Measurements from ENCODE around the gene ACADS.
A peak's percentile ranks its signal among the peaks of the same experiment; 100 is the strongest.

The ACADS gene

DNA sequence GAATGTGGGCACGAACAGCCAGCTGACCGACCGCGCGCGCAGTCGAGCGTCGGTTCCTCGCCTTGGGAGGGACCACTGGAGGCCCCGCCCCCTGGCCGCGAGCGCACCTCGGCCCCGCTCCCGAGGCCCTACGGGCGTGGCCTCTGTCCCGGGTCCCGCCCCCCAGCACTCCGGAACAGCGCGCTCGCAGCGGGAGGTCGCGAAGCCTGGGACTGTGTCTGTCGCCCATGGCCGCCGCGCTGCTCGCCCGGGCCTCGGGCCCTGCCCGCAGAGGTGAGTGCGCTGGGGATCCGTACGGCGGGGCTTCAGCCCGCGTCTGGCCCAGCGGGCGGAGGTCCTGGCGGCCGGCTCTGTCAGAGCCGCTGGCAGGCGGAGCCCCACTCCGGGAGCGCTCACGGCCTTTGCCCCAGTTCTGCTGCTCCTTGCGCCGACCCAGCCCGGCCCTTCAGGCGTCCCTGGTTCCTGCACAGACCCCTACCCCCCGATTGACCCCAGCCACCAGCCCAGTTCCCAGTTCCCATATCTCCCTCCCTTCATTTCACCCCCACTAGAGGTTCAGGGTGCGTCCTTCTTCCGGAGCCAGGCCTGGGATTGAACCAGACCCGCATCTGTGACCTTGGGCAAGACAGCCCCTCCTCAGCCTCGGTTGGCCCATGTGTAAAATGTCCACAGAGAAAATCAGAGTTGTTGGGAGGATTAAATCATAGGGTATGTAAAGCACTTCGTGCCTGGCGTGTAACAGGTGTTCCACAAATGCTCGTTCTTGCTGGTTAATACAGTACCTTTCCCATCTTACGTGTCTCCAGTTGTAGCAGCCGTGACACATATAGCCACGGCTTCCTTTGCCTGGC is at the start of gene ACADS:
Gene ACADS, plus strand, starts transcription at position 168 of the 851 bp plus-strand sequence. Its CDS starts 60 bp downstream, at position 228.
- DNase-seq (ENCODE audit: low spot score) = peak; percentile 99
- TF ChIP-seq, protein P1, sequence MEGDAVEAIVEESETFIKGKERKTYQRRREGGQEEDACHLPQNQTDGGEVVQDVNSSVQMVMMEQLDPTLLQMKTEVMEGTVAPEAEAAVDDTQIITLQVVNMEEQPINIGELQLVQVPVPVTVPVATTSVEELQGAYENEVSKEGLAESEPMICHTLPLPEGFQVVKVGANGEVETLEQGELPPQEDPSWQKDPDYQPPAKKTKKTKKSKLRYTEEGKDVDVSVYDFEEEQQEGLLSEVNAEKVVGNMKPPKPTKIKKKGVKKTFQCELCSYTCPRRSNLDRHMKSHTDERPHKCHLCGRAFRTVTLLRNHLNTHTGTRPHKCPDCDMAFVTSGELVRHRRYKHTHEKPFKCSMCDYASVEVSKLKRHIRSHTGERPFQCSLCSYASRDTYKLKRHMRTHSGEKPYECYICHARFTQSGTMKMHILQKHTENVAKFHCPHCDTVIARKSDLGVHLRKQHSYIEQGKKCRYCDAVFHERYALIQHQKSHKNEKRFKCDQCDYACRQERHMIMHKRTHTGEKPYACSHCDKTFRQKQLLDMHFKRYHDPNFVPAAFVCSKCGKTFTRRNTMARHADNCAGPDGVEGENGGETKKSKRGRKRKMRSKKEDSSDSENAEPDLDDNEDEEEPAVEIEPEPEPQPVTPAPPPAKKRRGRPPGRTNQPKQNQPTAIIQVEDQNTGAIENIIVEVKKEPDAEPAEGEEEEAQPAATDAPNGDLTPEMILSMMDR (IDR thresholded peaks at IDR 0.05; ENCODE audit: borderline replicate concordance, control extremely low read depth, extremely low read depth, insufficient read depth, missing control alignments) = no peak
- in situ Hi-C loops (cut with MboI; ENCODE audit: low sequenced_read_pairs, unreplicated experiment) = no loop called here

DNA sequence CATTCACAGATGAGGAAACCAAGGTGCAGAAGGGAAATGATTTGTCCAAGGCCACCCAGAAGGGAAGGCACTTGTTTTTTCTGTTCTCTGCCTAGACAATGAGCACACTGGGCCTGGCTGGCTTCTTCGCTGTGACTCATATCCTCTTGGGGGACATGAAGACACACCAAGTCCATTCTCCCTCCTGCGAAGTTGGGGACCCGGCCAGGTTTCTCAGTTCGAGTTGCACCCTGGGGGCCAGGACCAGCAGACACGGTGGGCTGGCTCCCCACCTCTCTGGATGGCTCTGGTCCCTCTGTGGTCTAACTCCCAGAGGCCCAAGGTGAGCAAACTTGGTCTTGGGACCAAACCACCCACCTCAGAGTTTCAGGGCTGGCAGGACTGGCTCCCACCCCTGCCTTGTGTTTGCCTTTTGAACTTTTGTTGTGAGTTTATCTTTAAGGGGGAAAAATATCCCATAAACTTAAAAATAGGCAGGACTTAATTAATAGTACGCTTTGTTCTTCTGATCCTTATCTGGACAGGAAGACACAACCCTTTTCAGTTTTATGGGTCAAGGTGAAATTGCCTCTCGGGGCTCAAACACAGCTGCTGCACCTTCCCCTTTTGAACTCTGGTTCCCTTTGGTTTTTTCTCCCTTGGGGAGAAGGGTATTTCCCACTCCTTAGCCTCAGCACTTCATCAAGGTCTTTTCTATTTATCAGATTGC is 47.7 kb upstream of the ACADS start:
- in situ Hi-C loops (cut with MboI; ENCODE audit: low sequenced_read_pairs, unreplicated experiment) = no loop called here
- TF ChIP-seq, protein P1 (IDR thresholded peaks at IDR 0.05; ENCODE audit: borderline replicate concordance, control extremely low read depth, extremely low read depth, insufficient read depth, missing control alignments) = no peak
- peak; percentile 70 for DNase-seq (ENCODE audit: low spot score)

GRCh38 chr12:120678572-120678971 is 47.1 kb upstream of the ACADS start:
- TF ChIP-seq, protein P1 (IDR thresholded peaks at IDR 0.05; ENCODE audit: borderline replicate concordance, control extremely low read depth, extremely low read depth, insufficient read depth, missing control alignments) = no peak
- in situ Hi-C loops (cut with MboI; ENCODE audit: low sequenced_read_pairs, unreplicated experiment) = no loop called here
- no peak for DNase-seq (ENCODE audit: low spot score)

DNA sequence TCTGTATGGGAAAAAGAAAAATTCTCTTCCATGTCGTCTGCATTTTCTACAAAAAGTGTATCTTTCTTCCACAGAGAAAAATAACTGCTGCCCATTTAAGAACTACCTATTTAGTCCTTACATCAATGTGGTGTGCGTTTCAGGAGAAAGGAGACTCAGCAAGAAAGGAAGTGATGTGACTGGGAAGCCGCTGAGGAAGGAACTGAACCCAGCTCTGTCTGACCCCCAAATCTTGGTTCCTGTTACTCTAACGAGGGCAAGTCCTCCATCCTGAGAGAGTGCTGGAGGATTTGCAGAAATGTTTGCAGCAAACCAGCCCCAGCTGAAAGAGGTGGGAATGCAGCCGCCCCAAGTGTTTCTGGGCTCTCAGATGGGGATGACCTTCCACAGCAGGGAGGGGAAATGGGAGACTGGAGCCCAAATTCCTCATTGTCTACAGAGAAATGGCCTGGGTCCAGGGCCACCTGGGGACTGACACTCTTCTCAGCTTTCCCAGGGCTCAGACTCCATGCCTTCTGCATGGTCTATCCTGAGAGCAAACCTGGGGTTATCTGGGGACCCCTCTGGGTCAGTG is 45.4 kb upstream of the ACADS start:
- no peak for DNase-seq (ENCODE audit: low spot score)
- in situ Hi-C loops (cut with MboI; ENCODE audit: low sequenced_read_pairs, unreplicated experiment) = no loop called here
- TF ChIP-seq, protein P1 (IDR thresholded peaks at IDR 0.05; ENCODE audit: borderline replicate concordance, control extremely low read depth, extremely low read depth, insufficient read depth, missing control alignments) = no peak

- no peak for DNase-seq (ENCODE audit: low spot score)
Measured at GRCh38 chr12:120684523-120684932, 41.1 kb upstream of the ACADS start.

GRCh38 chr12:120685522-120685921 is 40.1 kb upstream of the ACADS start:
- TF ChIP-seq, protein P1 (IDR thresholded peaks at IDR 0.05; ENCODE audit: borderline replicate concordance, control extremely low read depth, extremely low read depth, insufficient read depth, missing control alignments) = no peak
- in situ Hi-C loops (cut with MboI; ENCODE audit: low sequenced_read_pairs, unreplicated experiment) = no loop called here
- no peak for DNase-seq (ENCODE audit: low spot score)

More at GRCh38 chr12:120684523-120684932, 41.1 kb upstream of the ACADS start:
- TF ChIP-seq, protein P1 (IDR thresholded peaks at IDR 0.05; ENCODE audit: borderline replicate concordance, control extremely low read depth, extremely low read depth, insufficient read depth, missing control alignments) = no peak
- in situ Hi-C loops (cut with MboI; ENCODE audit: low sequenced_read_pairs, unreplicated experiment) = no loop called here

Data from GM13976 (cell line).